HCT116 (cell line): ENCODE measurements around the gene PGM2.

ENCODE experiments used
- CEBPB ChIP-seq: IDR thresholded peaks from 2 replicates; pipeline ENCODE4 v1.6.1; 2012; ENCODE audit warnings: low read depth
- EZH2 ChIP-seq: fragments of 200-600 bp; sonication (generic); IDR thresholded peaks from 2 replicates; pipeline ENCODE4 v1.6.1; 2017; ENCODE audit warnings: antibody characterized with exemption, mixed run types
- POLR2A ChIP-seq: IDR thresholded peaks from 2 replicates; pipeline ENCODE4 v1.7.0; 2011; ENCODE audit warnings: borderline replicate concordance; ENCODE audit not compliant: insufficient read depth, insufficient read length; ENCODE audit errors: extremely low read depth
- YY1 ChIP-seq: IDR thresholded peaks from 2 replicates; pipeline ENCODE4 v1.6.1; 2011; ENCODE audit warnings: low read length, low read depth, moderate library complexity, mild to moderate bottlenecking; ENCODE audit not compliant: insufficient replicate concordance; ENCODE audit errors: extremely low read depth
- ZFX ChIP-seq: fragments of 450-650 bp; IDR thresholded peaks from 2 replicates; pipeline ENCODE4 v1.6.1; 2017
- TF ChIP-seq, protein P1 (sequence below), 3 experiments: fragments of 200-600 bp in 1 of 3; sonication (generic) in 1 of 3; IDR thresholded peaks in 2 of 3; conservative IDR thresholded peaks in 1 of 3; 2 replicates each; pipeline ENCODE4 v1.5.1; 2012 to 2017; ENCODE audit warnings: low read depth in 2 of 3, low read length in 2 of 3, antibody characterized with exemption in 1 of 3, borderline replicate concordance in 1 of 3, control low read depth in 1 of 3, mild to moderate bottlenecking in 1 of 3, mixed read lengths in 1 of 3, mixed run types in 1 of 3, moderate library complexity in 1 of 3; ENCODE audit not compliant: insufficient read depth in 1 of 3
- TF ChIP-seq, protein P2 (sequence below): IDR thresholded peaks from 2 replicates; pipeline ENCODE4 v1.6.1; 2012; ENCODE audit warnings: low read depth

GRCh38 chr4:37793562-37793961 is 32.9 kb upstream of the PGM2 start:
- TF ChIP-seq, protein P1, sequence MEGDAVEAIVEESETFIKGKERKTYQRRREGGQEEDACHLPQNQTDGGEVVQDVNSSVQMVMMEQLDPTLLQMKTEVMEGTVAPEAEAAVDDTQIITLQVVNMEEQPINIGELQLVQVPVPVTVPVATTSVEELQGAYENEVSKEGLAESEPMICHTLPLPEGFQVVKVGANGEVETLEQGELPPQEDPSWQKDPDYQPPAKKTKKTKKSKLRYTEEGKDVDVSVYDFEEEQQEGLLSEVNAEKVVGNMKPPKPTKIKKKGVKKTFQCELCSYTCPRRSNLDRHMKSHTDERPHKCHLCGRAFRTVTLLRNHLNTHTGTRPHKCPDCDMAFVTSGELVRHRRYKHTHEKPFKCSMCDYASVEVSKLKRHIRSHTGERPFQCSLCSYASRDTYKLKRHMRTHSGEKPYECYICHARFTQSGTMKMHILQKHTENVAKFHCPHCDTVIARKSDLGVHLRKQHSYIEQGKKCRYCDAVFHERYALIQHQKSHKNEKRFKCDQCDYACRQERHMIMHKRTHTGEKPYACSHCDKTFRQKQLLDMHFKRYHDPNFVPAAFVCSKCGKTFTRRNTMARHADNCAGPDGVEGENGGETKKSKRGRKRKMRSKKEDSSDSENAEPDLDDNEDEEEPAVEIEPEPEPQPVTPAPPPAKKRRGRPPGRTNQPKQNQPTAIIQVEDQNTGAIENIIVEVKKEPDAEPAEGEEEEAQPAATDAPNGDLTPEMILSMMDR (IDR thresholded peaks at IDR 0.05 in 2 of 3, conservative IDR thresholded peaks at IDR 0.05 in 1 of 3; ENCODE audit: borderline replicate concordance in 1 of 3, insufficient read depth in 1 of 3, low read depth in 2 of 3, low read length in 2 of 3): peak; percentile 55 to 65 (median 58); a peak in 5 of 6 replicates
- TF ChIP-seq POLR2A (no peak), EZH2 (no peak), YY1 (no peak), CEBPB (no peak), ZFX (no peak)
- TF ChIP-seq, protein P2, sequence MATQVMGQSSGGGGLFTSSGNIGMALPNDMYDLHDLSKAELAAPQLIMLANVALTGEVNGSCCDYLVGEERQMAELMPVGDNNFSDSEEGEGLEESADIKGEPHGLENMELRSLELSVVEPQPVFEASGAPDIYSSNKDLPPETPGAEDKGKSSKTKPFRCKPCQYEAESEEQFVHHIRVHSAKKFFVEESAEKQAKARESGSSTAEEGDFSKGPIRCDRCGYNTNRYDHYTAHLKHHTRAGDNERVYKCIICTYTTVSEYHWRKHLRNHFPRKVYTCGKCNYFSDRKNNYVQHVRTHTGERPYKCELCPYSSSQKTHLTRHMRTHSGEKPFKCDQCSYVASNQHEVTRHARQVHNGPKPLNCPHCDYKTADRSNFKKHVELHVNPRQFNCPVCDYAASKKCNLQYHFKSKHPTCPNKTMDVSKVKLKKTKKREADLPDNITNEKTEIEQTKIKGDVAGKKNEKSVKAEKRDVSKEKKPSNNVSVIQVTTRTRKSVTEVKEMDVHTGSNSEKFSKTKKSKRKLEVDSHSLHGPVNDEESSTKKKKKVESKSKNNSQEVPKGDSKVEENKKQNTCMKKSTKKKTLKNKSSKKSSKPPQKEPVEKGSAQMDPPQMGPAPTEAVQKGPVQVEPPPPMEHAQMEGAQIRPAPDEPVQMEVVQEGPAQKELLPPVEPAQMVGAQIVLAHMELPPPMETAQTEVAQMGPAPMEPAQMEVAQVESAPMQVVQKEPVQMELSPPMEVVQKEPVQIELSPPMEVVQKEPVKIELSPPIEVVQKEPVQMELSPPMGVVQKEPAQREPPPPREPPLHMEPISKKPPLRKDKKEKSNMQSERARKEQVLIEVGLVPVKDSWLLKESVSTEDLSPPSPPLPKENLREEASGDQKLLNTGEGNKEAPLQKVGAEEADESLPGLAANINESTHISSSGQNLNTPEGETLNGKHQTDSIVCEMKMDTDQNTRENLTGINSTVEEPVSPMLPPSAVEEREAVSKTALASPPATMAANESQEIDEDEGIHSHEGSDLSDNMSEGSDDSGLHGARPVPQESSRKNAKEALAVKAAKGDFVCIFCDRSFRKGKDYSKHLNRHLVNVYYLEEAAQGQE: no peak
